Ammon's horn (tissue), 1 donor: ENCODE results near the gene CEP170B.
A peak's percentile ranks its signal among the peaks of the same experiment; 100 is the strongest.
"Not testable (repeated sequence)": the region's sequence is repeated elsewhere in the genome, so short reads cannot be mapped to it uniquely, and the experiment has no call there.

ENCODE experiments used
- DNase-seq: peaks from one replicate; pipeline ENCODE4 v3.0.0-alpha.2; 2016; ENCODE audit warnings: low spot score

Gene CEP170B

DNA sequence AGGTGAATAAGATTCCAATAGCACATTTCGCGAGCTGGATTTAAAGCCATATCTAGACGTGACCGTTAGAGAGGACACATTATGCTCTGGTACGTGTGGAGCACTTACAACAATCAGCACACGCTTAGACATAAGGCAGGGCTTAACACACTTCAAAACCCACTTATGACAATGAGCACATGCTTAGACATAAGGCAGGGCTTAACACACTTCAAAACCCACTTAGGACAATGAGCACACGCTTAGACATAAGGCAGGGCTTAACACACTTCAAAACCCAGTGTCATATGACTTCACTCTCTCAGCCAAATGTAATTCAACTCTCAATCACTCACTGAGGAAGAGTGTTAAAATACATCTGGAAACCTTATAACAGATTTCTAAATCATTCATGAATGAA is 48.4 kb downstream of the CEP170B start:
- no peak for DNase-seq

DNA sequence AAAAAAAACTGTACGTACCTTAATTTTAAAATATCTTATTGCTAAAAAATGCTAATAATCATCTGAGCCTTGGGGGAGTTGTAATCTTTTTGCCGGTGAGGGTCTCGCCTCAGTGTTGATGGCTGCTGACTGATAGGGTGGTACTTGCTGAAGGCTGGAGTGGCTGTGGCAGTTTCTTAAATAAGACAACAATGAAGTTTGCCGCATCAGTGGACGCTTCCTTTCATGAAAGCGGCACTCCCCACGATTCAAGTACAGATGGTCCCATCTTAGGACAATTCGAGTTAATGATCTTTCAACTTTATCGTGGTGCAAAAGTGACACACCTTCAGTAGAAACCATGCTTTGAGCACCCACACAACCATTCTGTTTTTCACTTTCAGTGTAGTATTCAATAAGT is 52.0 kb downstream of the CEP170B start:
- DNase-seq = no peak

DNA sequence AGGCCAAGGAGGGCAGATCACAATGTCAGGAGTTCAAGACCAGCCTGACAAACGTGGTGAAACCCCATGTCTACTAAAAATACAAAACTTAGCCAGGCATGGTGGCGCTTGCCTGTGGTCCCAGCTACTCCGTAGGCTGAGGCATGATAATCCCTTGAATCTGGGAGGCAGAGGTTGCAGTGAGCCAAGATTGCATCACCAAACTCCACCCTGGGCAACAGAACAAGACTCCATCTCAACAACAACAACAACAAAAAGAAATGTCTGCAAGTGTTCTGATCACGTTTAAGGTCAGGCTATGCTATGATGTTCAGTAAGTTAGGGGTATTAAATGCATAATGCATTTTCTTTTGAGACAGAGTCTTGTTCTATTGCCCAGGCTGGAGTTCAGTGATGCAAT is 52.9 kb downstream of the CEP170B start:
- no peak for DNase-seq

DNA sequence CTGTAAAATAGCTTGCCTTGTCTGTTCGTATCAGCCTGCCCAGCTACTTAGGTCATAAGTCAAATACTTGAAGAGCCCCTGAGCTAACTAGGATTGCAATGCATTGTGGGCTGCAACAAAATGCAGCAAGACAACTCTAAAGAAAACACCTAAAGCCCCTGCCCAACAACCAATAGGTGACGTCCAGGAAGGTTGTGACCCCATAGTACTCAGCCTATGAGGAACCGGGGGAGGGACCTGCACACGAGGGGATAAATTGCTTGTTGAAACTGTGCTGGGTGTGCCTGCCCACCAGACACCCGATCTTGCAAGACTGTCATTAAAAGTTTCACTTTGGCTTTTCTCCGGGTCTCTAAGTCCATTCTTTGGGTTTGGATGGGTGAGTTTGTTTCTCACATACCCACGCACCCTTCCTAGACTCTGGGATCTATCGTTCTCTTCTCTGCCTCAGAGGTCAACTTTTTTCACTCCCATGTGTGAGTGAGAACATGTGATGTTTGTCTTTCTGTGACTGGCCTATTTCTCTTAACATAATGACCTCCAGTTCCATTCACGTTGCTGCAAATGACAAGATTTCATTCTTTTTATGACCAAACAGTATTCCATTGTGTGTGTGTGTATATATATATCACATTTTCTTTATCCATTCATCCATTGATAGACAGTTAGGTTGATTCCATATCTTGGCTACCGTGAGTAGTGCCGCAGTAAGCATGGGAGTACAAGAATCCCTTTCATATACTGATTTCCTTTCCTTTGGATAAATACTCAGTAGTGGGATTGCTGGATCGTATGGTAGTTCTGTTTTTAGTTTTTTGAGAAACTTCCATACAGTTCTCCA is 54.3 kb downstream of the CEP170B start:
- DNase-seq = not testable (repeated sequence)

DNA sequence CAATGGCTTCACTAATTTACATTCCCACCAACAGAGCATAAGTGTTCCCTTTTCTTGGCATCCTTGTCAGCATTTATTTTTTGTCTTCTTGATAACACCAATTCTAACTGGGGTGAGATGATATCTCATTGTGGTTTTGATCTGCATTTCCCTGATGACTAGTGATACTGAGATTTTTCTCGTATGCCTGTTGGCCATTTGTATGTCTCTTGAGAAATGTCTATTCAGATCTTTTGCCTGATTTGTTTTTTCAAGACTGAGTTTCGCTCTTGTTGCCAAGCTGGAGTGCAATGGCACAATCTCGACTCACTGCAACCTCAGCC is 54.9 kb downstream of the CEP170B start:
- no peak for DNase-seq

DNA sequence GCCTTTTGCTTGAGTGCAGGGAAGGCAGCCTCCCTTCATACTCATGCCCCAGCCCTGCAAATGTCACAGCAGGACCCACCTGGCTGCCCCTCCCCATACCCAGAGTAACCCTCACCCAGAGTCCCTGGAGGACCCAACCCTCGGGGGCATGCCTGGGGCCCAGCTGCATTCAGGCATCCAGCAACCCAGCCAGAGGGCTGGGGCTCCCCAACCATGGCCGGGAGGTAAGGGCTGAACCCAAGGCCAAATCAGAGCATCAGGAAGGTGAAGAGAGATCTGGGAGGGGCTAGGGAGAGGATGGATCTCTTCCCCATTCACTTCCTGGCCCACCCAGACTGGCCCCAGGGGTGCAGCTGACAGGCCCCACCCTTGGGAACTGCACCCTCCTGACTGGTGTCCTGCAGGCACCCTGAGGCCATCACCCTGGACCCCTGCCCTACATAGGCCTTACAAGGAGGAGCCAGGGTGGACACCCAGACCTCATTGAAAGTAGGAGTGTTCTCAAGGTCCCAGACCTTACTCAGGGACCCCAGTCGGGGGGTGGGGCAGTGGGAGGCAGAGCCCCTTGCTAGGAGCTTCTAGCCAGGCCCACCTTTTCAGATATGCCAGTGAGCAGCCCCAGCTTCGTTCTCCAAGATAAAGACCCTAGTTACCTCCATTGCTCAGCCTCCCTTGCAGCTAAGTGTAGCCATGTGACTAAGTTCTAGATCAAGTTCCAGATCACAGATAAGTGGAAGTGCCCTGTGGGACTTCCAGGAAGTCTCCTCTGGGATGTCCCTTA is 58.8 kb downstream of the CEP170B start:
- no peak for DNase-seq

DNA sequence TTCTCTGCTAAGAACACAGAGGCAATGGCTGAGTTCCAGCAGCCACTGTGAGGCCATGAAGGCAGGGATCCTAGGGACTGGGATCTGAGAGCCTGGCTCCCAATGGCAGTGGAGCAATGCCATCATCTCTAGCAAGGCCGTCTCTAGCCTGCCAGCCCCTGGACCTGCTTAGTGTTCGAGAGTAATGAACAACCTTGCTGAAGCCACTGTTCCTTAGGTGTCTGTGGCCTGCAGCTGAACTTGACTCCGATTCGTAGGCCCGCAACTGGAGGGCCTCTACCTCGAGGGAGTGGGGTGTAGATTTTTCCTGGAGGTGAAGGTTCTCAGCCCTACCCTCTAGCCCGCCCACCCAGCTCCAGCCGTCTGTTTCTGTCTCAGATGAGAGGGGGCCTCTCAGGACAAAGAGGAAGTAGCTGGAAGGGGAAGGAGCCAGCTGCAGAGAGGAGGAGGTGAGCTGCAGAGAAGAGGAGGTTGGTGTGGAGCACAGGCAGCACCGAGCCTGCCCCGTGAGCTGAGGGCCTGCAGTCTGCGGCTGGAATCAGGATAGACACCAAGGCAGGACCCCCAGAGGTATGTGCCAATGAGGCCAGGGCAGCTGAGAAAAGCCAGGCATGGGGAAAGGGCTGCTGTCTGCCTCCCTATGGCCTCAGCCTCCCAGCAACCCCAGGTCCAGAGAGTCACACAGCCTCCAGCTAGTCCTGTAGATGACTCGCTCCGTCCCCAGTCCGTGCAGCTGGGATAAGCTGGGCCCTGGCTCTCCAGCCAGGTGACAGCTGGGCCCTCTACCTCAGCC is 59.5 kb downstream of the CEP170B start, which contains the start of gene PLD4:
Gene PLD4 (plus strand): TSS at position 459 of the 793 bp plus-strand sequence. CDS start 2,262 bp downstream, outside the sequence.
- no peak for DNase-seq

DNA sequence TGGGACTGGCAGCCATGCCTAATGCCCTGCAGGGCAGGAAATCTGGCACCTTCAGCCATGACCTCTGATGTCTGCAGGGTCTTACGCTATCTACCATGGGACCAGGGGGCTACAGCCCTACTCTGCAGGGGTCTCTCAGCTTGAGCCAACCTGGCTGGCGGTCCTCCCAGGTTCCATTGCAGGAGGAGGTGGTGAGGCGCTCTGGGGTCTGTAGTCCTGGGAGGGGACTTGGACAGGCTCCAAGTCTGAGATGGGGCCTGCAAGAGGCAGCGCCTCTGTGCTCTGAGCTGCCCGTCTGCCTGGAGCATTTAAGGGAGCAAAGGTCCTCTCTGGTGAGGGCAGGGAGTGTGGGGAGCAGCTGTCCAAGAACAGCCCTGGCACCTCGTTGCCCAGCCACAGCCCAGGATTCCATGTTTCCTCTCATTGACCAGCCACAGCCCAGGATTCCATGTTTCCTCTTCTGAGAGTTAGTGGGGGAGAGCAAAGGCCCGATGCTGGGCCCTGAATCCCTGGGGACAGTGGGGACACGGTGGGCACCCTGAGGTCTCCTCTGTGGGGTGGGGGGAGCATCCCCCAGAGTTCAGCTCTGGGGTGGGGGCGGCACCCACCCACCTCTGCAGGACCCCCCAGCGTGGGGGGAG is 60.3 kb downstream of the CEP170B start:
- no peak for DNase-seq

- no peak for DNase-seq
These were observed 61.0 kb downstream of the CEP170B start for GRCh38 chr14:104925855-104926609.

DNA sequence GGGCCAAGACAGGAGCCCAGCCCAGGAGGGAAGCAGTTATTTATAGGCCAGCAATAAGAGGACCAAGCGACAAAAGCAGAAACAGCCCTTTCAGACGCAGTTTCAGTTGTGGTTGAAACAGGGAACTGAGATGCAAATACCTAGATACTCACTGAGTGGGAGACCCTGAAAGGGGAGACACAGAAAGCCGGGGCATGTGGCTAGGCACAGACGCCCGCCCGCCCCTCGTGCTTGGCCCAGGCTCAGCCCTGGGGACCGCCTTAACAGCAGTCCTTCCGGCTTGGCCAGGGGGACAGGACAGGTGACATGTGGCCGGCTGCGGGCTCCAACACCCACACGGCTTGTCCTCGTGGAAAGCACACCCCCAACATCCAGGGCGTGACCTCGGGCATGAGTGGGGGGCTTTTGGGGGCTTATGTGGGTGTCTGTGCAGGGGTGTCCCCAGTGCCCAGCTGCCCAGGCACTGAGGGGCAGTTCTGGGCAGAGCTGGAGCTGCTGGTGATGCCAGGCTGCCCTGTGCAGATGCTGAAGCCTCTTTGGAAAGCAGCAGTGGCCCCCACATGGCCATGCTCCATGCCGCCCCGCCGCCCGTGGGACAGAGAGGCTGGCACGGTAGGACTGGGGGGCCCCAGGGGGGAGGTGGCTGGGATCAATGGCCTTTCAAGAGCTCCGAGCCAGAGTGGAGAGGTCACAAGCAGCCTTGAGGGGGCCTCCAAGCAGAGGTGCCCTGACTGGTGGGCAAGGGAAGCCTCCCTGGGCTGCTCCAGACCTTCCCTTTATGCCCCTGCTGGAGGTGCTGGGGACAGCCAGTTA is 61.8 kb downstream of the CEP170B start:
- DNase-seq = peak; percentile 52

DNA sequence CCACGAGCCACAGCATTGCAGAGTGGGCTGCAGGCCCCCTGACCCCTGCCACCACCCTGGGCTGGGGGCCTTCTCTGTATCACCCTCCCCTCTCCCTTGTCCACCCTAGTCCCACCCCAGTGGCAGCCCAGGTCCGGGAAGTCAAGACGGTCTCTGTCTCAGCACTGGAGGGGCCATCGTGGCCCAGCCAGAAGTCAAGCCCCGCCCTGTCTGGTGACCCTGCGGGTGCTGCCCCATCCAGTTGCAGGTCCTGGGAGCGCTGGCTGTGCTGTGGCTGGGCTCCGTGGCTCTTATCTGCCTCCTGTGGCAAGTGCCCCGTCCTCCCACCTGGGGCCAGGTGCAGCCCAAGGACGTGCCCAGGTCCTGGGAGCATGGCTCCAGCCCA is 62.4 kb downstream of the CEP170B start:
- no peak for DNase-seq

DNA sequence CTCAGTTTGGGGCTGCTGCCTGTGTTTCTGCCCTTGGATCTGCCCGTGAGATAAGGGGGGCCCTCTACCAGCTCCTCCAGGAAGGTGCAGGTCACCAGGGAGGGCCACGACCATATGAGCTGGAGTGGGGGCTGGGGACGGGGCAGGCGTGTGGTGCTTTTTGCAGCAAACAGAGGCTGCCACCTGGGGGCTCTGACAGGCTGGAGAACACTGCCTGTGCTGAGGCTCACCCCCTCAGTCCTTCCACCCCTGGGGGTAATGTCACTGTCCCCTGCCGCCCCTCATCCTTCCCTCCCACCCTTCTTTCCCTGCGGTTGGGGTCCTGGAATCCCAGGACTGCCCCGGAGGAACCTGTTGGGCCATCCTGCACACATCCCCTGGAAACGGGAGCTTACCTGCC is 62.8 kb downstream of the CEP170B start:
- DNase-seq = no peak

DNA sequence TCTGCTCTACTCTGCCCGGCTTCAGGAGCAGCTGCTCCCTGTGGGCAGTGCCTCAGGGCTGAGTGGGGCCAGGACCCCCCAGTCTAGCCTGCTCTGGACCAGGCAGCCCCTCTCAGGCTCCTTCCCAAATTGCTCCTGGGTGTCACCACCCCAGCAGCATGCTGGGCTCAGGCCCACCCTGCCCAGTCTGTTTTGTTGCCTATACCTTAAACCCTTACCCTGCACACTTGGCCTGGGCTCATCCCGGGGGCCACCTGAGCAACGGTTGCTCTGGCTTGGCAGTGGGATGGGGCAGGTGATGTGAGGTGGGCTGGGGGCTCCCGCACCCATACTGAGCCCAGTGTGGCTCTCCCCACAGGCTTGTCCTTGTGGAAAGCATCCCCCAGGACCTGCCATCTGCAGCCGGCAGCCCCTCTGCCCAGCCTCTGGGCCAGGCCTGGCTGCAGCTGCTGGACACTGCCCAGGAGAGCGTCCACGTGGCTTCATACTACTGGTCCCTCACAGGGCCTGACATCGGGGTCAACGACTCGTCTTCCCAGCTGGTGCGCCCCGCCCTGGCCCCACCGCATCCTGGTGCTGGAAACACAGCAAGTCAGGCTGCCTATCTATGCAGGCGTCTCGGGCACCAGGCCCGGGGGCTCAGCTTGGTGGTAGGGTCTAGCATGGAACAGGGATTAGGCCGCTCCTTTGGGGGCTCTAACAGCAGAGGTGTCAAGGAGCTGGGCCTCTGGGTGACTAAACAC is 63.5 kb downstream of the CEP170B start:
- no peak for DNase-seq

DNA sequence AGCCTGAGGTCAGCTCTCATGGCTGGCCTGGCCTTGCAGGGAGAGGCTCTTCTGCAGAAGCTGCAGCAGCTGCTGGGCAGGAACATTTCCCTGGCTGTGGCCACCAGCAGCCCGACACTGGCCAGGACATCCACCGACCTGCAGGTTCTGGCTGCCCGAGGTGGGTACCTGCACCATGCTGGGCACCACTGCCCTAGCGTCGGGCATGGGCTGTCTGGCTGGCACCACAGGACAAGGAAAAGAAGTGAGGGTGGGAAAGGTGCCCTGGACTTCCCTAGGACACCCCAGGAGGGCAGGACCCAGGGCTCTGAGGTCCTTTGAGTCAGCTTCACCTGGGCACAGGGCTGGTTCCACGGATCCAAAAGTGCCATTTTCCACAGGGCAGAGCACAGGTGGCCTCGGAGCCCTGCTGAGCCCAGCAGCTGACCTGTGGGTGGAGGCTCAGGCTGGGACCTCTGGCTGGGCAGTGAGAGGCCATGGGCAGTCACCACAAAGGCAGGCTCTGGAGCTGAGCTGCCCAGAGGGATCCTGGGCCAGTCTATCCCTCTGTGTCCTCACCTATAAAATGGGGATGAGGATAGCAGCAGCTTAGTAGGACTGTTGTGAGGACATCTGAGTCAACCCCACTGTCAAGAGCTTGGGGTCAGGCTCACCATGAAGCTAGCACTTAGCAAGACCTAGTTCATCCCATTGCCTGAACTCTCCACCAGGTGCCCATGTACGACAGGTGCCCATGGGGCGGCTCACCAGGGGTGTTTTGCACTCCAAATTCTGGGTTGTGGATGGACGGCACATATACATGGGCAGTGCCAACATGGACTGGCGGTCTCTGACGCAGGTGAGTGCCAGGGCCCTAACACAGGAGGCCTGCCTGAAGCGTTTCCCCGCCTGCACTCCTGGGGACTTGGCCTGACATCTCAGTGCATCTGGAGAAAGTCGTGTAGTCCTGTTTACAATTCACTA is 64.5 kb downstream of the CEP170B start:
- no peak for DNase-seq

DNA sequence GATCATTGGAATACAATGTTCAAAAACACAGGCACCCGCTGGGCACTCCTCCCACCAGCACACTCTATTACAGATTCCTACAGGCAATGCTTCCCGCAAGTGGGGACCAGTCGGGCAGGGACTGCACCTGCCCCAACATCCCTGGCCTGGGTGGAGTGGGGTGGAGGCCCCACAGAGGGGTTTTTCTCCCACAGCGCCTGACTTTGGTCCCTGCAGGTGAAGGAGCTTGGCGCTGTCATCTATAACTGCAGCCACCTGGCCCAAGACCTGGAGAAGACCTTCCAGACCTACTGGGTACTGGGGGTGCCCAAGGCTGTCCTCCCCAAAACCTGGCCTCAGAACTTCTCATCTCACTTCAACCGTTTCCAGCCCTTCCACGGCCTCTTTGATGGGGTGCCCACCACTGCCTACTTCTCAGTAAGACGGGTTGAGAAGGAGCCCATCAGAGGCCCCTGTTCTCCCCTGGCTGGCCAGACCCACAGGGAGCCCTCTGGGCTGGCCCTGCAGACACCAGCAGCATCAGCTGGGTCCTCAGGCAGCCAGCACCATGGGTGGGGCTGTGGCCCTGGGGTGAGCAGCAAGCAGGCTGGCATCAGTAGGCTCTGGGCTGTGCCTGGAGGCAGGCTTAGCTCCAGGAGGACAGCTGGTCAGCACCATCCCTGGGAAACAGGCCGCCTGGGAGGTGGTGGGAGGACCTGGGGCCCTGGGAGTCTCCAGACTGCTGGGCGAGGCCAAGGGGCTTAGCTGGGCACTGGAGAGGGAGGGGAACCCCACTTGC is 65.6 kb downstream of the CEP170B start:
- DNase-seq = no peak

DNA sequence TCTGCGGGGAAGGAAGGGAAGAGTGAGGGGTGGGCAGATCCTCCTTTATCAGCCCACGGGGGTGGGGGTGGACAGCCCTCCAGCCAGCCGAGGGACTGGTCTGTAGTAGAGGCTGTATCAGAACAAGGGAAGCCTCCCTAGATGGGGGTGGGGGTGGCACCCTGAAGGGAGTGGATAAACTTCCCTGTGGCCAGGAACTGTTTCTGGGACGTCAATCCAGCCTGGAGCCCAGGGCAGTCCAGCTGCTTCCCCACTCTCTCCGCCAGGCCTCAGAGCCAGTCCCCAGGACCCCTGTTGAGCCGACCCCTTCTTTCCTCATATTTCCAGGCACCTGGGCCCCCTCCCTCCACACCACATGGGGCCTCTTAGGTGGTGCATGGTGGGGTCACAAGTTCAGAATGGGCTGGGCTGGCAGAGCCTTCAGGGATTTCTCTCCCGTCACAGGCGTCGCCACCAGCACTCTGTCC is 66.3 kb downstream of the CEP170B start:
- no peak for DNase-seq
